Measurements from ENCODE around the gene CYP2R1. TPM values are rescaled to one million over a fixed set of nuclear protein-coding genes. Genes with fewer than 3 reads are reported as not detected.

The CYP2R1 gene
- total and polyA plus RNA-seq, 2 of the 13 experiments (the other 11 are each of a cell fraction or from before 2014, with no cell fraction given), result 0.59 to 0.60 TPM

- TF ChIP-seq KIAA2018 (CRISPR knock-in tag; IDR thresholded peaks at IDR 0.05; ENCODE audit: borderline replicate concordance), result no peak
- TF ChIP-seq CREM (IDR thresholded peaks at IDR 0.05), result no peak
- TF ChIP-seq CREM (CRISPR knock-in tag; IDR thresholded peaks at IDR 0.05), result no peak
- TF ChIP-seq ZNF292 (CRISPR knock-in tag; IDR thresholded peaks at IDR 0.05; ENCODE audit: borderline replicate concordance, low read depth), result no peak
- TF ChIP-seq, protein P1, sequence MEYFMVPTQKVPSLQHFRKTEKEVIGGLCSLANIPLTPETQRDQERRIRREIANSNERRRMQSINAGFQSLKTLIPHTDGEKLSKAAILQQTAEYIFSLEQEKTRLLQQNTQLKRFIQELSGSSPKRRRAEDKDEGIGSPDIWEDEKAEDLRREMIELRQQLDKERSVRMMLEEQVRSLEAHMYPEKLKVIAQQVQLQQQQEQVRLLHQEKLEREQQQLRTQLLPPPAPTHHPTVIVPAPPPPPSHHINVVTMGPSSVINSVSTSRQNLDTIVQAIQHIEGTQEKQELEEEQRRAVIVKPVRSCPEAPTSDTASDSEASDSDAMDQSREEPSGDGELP (IDR thresholded peaks at IDR 0.05; ENCODE audit: borderline replicate concordance, low read depth), result no peak
These were observed 6.9 kb upstream of the CYP2R1 start (continued) for GRCh38 chr11:14898906-14899305.

Measured in HepG2 (cell line).